IMR-90 (cell line): ENCODE results near the gene POLR3B. TPM values are rescaled to one million over a fixed set of nuclear protein-coding genes. Genes with fewer than 3 reads are reported as not detected.
A peak's percentile ranks its signal among the peaks of the same experiment; 100 is the strongest.

Experiments
- ATAC-seq: fragments of 200-7000 bp; cut with Tn5 transposase; 2 replicates; pipeline ENCODE4 v1.9.1; 2020; ENCODE audit warnings: low read depth, mild to moderate bottlenecking, moderate library complexity
- BruUV-seq: library from RNA; stranded (reverse); fragments of 400-500 nt; replicated peaks from 2 replicates; lab custom pipeline; 2021; lab: Mats Ljungman, UMichigan
- CTCF ChIA-PET: fragments of 300-600 bp; formaldehyde crosslinking; extraction: SDS; loops from one replicate; lab custom pipeline; 2021; ENCODE audit warnings: antibody characterized with exemption; lab: Yijun Ruan, JAX
- POLR2A ChIA-PET: fragments of 300-600 bp; sonication (Branson Sonifier 250); formaldehyde crosslinking; loops from one replicate; lab custom pipeline; 2022; ENCODE audit warnings: antibody characterized with exemption; ENCODE audit not compliant: unreplicated experiment; lab: Charles Lee
- DNase-seq: peaks from one replicate; pipeline ENCODE4 v3.0.0; 2013
- H2AFZ ChIP-seq: replicated peaks from 2 replicates; pipeline ENCODE3; 2013; ENCODE audit warnings: low read length, mild to moderate bottlenecking; ENCODE audit not compliant: poor library complexity
- H2AK5ac ChIP-seq: 2 replicates; pipeline ENCODE4 v1.6.1; 2013; ENCODE audit warnings: low read depth, low read length, inconsistent platforms
- H2AK9ac ChIP-seq: replicated peaks from 2 replicates; pipeline ENCODE3; 2013; ENCODE audit warnings: mild to moderate bottlenecking, low read depth, low read length, moderate library complexity; ENCODE audit not compliant: poor library complexity
- H2BK120ac ChIP-seq: 2 replicates; pipeline ENCODE4 v1.6.1; 2013; ENCODE audit warnings: low read depth, low read length, inconsistent platforms
- H2BK15ac ChIP-seq: 3 replicates; pipeline ENCODE4 v1.6.1; 2013; ENCODE audit warnings: low read depth, low read length, inconsistent platforms
- H2BK20ac ChIP-seq: 2 replicates; pipeline ENCODE4 v1.6.1; 2013; ENCODE audit warnings: low read depth, mild to moderate bottlenecking, inconsistent platforms, low read length, moderate library complexity
- H2BK5ac ChIP-seq: 2 replicates; pipeline ENCODE4 v1.6.1; 2013; ENCODE audit warnings: mild to moderate bottlenecking, low read depth, low read length, inconsistent platforms; ENCODE audit not compliant: poor library complexity, severe bottlenecking
- H3K14ac ChIP-seq: replicated peaks from 2 replicates; pipeline ENCODE4 v1.6.1; 2013; ENCODE audit warnings: low read depth, low read length, inconsistent platforms
- H3K18ac ChIP-seq: 2 replicates; pipeline ENCODE4 v1.6.1; 2013; ENCODE audit warnings: low read depth, low read length, control low read depth
- H3K23ac ChIP-seq: 2 replicates; pipeline ENCODE4 v1.6.1; 2013; ENCODE audit warnings: low read depth, low read length, inconsistent platforms
- H3K27ac ChIP-seq: 2 replicates; pipeline ENCODE4 v1.5.1; 2013; ENCODE audit warnings: mild to moderate bottlenecking, control low read depth, low read length; ENCODE audit not compliant: insufficient read depth
- H3K27me3 ChIP-seq: 2 replicates; pipeline ENCODE4 v1.6.1; 2013; ENCODE audit warnings: low read length; ENCODE audit not compliant: control insufficient read depth, insufficient read depth
- H3K36me3 ChIP-seq: 2 replicates; pipeline ENCODE4 v1.6.1; 2013; ENCODE audit warnings: low read length, mixed read lengths; ENCODE audit not compliant: control insufficient read depth, insufficient read depth
- H3K4ac ChIP-seq: 2 replicates; pipeline ENCODE4 v1.6.1; 2013; ENCODE audit warnings: low read depth, low read length, inconsistent platforms
- H3K4me1 ChIP-seq: 2 replicates; pipeline ENCODE4 v1.6.1; 2013; ENCODE audit warnings: low read length, mixed read lengths; ENCODE audit not compliant: control insufficient read depth, insufficient read depth
- H3K4me2 ChIP-seq: 2 replicates; pipeline ENCODE4 v1.6.1; 2013; ENCODE audit warnings: low read depth, mild to moderate bottlenecking, control low read depth, low read length, moderate library complexity
- H3K4me3 ChIP-seq: 2 replicates; pipeline ENCODE4 v1.5.1; 2013; ENCODE audit warnings: low read depth, mild to moderate bottlenecking, control low read depth, low read length, moderate library complexity; ENCODE audit not compliant: insufficient read depth
- H3K56ac ChIP-seq: 2 replicates; pipeline ENCODE4 v1.6.1; 2013; ENCODE audit warnings: low read length, inconsistent platforms; ENCODE audit not compliant: insufficient read depth; ENCODE audit errors: extremely low read depth
- H3K79me1 ChIP-seq, 2 experiments: 2 replicates each; pipeline ENCODE4 v1.6.1; 2013; ENCODE audit warnings: low read length in 2 of 2, inconsistent platforms in 1 of 2, low read depth in 1 of 2
- H3K9ac ChIP-seq: 2 replicates; pipeline ENCODE4 v1.6.1; 2013; ENCODE audit warnings: low read depth, low read length, control low read depth
- H3K9me1 ChIP-seq: 2 replicates; pipeline ENCODE4 v1.6.1; 2013; ENCODE audit warnings: low read length, inconsistent platforms; ENCODE audit not compliant: insufficient read depth
- H3K9me3 ChIP-seq: 2 replicates; pipeline ENCODE4 v1.6.1; 2013; ENCODE audit warnings: low read length; ENCODE audit not compliant: control insufficient read depth, insufficient read depth
- H4K20me1 ChIP-seq: 2 replicates; pipeline ENCODE4 v1.6.1; 2013; ENCODE audit warnings: low read length, inconsistent platforms; ENCODE audit not compliant: insufficient read depth
- H4K5ac ChIP-seq: 2 replicates; pipeline ENCODE4 v1.6.1; 2013; ENCODE audit warnings: mild to moderate bottlenecking, low read depth, low read length, control low read depth
- H4K8ac ChIP-seq, 2 experiments: 2 replicates each; pipeline ENCODE4 v1.6.1; 2013; ENCODE audit warnings: low read depth in 2 of 2, low read length in 2 of 2, control low read depth in 1 of 2, inconsistent platforms in 1 of 2
- H4K91ac ChIP-seq: 2 replicates; pipeline ENCODE4 v1.6.1; 2013; ENCODE audit warnings: low read depth, low read length, inconsistent platforms; ENCODE audit not compliant: insufficient read depth
- CEBPB ChIP-seq: IDR thresholded peaks from 2 replicates; pipeline ENCODE4 v1.6.1; 2012; ENCODE audit warnings: low read depth, low read length, improper control_type of control experiment
- CHD1 ChIP-seq: IDR thresholded peaks from 2 replicates; pipeline ENCODE4 v1.6.1; 2012; ENCODE audit warnings: low read depth, low read length, improper control_type of control experiment
- MAFK ChIP-seq: IDR thresholded peaks from 2 replicates; pipeline ENCODE4 v1.6.1; 2012; ENCODE audit warnings: low read depth, low read length, improper control_type of control experiment
- RAD21 ChIP-seq: IDR thresholded peaks from 2 replicates; pipeline ENCODE4 v1.6.1; 2012; ENCODE audit warnings: low read length, improper control_type of control experiment
- RFX5 ChIP-seq: IDR thresholded peaks from 2 replicates; pipeline ENCODE4 v1.8.0; 2012; ENCODE audit warnings: low read depth, mild to moderate bottlenecking, low read length, moderate library complexity
- SMC3 ChIP-seq: fragments of 150-350 bp; IDR thresholded peaks from 2 replicates; pipeline ENCODE4 v1.6.1; 2016; ENCODE audit warnings: low read depth, mild to moderate bottlenecking, antibody characterized with exemption, low read length, moderate library complexity
- WGBS, 2 experiments: methylation state at CpG; one replicate each; pipeline versions ENCODE4 v1.1.5 to v1.1.7; 2013; ENCODE audit warnings: missing lambda C conversion rate in 2 of 2; ENCODE audit not compliant: insufficient read length in 1 of 2; ENCODE audit errors: extremely low coverage in 2 of 2; 5-methylcytosine and 5-hydroxymethylcytosine counted together
- dilution Hi-C: fragments of 300-500 bp; cut with HindIII; formaldehyde crosslinking; loops from one replicate; pipeline ENCODE4 v1.14.3; 2018; ENCODE audit warnings: low sequenced_read_pairs; ENCODE audit not compliant: unreplicated experiment
- in situ Hi-C: fragments of 300-500 bp; cut with MboI; formaldehyde crosslinking; loops from 3 replicates; pipeline ENCODE4 v1.14.3; 2019; ENCODE audit warnings: low sequenced_read_pairs, inconsistent platforms, mixed read lengths
- intact Hi-C: fragments of 100-400 bp; cut with micrococcal nuclease; formaldehyde crosslinking; loops from 2 replicates; pipeline ENCODE4 v1.10.0; 2022
- polyA plus RNA-seq, 3 experiments: library from polyadenylated mRNA; depleted of rRNA; stranded (reverse); fragments of >200 nt; gene quantifications; 2 replicates each; pipeline ENCODE4 v1.2.3, GENCODE V29; 2012; ENCODE audit warnings: low replicate concordance in 1 of 3
- total RNA-seq: library from RNA; depleted of rRNA; stranded (reverse); fragments of >200 nt; gene quantifications from 2 replicates; pipeline ENCODE4 v1.2.3, GENCODE V29; 2012
- TF ChIP-seq, protein P1 (sequence below): fragments of 150-350 bp; IDR thresholded peaks from 2 replicates; pipeline ENCODE4 v1.6.1; 2016; ENCODE audit warnings: low read depth, mild to moderate bottlenecking, low read length, moderate library complexity, borderline replicate concordance

POLR3B gene
- total and polyA plus RNA-seq, 2 of the 4 experiments (the other 2 are of a cell fraction) = 6.9 to 15.4 TPM

DNA sequence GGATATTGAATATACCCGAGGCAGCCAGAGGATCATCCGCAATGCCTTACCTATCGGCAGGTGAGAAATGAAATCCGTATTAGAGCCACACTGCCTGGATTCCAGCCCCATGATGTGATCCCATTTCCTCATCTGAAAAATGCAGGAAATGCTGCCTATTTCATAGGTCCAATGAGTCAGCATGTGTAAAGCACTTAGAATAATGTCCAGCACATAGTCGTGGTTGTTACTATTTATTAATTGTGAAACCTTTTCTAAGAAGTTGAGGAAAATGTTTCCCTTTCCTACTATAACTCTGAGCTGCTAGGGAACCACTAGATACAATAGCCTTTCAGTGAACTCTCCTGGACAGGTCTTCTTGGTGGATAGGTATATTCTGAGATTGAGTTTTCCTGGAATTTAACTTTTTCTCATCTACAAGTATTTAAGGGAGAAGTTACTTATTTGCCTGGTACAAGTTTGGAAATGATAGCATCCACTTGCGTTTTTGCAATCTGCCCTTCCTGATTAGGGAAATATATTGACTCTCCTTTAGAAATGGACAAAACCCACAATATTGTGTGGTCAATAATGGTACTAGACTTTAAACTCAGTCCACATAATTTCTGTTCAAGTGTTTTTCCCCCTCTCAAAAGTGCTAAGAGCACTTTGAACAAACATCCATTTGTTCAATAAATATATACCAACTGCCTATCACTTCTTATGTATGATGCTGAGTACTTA lies 12.2 kb downstream of the POLR3B start (continued):
- TF ChIP-seq CEBPB (peak; percentile 89), CHD1 (no peak), RFX5 (no peak)

DNA sequence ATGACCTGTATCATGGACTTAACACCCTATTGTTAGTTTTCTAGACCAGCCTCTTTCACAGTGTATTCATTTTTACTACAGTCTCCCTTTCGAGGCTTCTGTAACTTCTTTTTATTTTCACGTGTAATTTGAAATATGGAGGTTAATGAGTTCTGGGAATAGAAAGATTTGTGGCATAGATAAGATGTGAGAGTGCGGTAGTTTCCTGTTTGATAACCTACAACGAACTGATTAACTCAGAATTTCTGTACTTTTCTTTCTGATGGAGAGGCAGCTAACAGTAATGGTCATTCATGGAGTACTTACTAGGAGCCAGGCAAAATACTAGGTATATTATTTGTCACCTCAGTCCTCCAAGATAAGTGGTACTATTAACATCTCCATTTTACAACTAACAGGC lies 21.2 kb downstream of the POLR3B start:
- no peak for TF ChIP-seq CHD1
- no peak for TF ChIP-seq CEBPB
- no peak for TF ChIP-seq SMC3
- TF ChIP-seq MAFK = no peak
- TF ChIP-seq RAD21 = no peak
- TF ChIP-seq, protein P1, sequence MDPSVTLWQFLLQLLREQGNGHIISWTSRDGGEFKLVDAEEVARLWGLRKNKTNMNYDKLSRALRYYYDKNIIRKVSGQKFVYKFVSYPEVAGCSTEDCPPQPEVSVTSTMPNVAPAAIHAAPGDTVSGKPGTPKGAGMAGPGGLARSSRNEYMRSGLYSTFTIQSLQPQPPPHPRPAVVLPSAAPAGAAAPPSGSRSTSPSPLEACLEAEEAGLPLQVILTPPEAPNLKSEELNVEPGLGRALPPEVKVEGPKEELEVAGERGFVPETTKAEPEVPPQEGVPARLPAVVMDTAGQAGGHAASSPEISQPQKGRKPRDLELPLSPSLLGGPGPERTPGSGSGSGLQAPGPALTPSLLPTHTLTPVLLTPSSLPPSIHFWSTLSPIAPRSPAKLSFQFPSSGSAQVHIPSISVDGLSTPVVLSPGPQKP = no peak
- no peak overlapping the region for H2AFZ ChIP-seq
- H3K79me1 ChIP-seq = no peaks in the 10 kb centered on the region
- H3K27me3 ChIP-seq = no peaks in the 10 kb centered on the region
- H3K14ac ChIP-seq = no peak overlapping the region
- no peak overlapping the region for H2BK15ac ChIP-seq
- no CpG with 5 or more reads among the region's 4 CpGs for WGBS, 2 experiments
- in situ Hi-C loops = no loop called here
- no peak overlapping the region for H3K4me2 ChIP-seq
- H3K9me1 ChIP-seq = no peaks in the 10 kb centered on the region
- H4K5ac ChIP-seq = no peak overlapping the region
- H4K8ac ChIP-seq = no peak overlapping the region
- DNase-seq = no peak
- ChIA-PET POLR2A (no interaction called here), CTCF (interaction anchor here (1.4 to 1.6 kb wide), 2 partner anchors 21 to 540 kb away, joined by 3 to 4 read pairs; partner anchors contain the start of gene POLR3B)
- no peak overlapping the region for H3K9ac ChIP-seq
- H3K18ac ChIP-seq = no peak overlapping the region
- no peak overlapping the region for H2AK5ac ChIP-seq
- no peak overlapping the region for H3K23ac ChIP-seq
- no peak for ATAC-seq
- H2BK20ac ChIP-seq = no peak overlapping the region
- H3K36me3 ChIP-seq = peaks cover 10% of the 10 kb centered on the region
- no peak overlapping the region for H2AK9ac ChIP-seq
- no peak overlapping the region for H3K4me3 ChIP-seq
- dilution Hi-C loops = loop anchor here (25.0 kb wide), 1 partner anchor 534 kb away; no protein-coding TSS in a partner anchor
- intact Hi-C loops = no loop called here
- H4K91ac ChIP-seq = no peak overlapping the region
- H3K9me3 ChIP-seq = peaks cover 2% of the 10 kb centered on the region
- no peak overlapping the region for H3K27ac ChIP-seq
- no peak overlapping the region for H2BK5ac ChIP-seq
- H4K20me1 ChIP-seq = no peaks in the 10 kb centered on the region
- no peaks in the 10 kb centered on the region for H3K4me1 ChIP-seq
- no peak overlapping the region for H2BK120ac ChIP-seq
- no peak overlapping the region for H3K56ac ChIP-seq
- no TSS peak for BruUV-seq
- H3K4ac ChIP-seq = no peak overlapping the region
